B cell (primary cell): ENCODE measurements around the gene ADAM12. TPM values are rescaled to one million over a fixed set of nuclear protein-coding genes. Genes with fewer than 3 reads are reported as not detected.

Experiments used
- ATAC-seq: fragments of 200-7000 bp; cut with Tn5 transposase; one replicate; pipeline ENCODE4 v1.10.0; 2021; ENCODE audit warnings: low read depth, mild to moderate bottlenecking, moderate number of reproducible peaks, moderate library complexity
- CTCF ChIA-PET: fragments of 350-600 bp; sonication (Branson Sonifier 250); formaldehyde crosslinking; loops from one replicate; lab custom pipeline; 2021; ENCODE audit warnings: antibody characterized with exemption, inconsistent platforms; lab: Charles Lee
- POLR2A ChIA-PET: fragments of 350-600 bp; sonication (Branson Sonifier 250); formaldehyde crosslinking; loops from one replicate; lab custom pipeline; 2021; ENCODE audit warnings: antibody characterized with exemption; lab: Charles Lee
- DNase-seq: peaks from one replicate; pipeline ENCODE4 v3.0.0; 2013
- H2AFZ ChIP-seq: 2 replicates; pipeline ENCODE4 v1.6.1; 2012; ENCODE audit warnings: mild to moderate bottlenecking, low read depth, low read length; ENCODE audit not compliant: insufficient read depth, poor library complexity, severe bottlenecking
- H3K27ac ChIP-seq, 2 donors: 1 replicate in 1 of 2; 2 replicates in 1 of 2; pipeline ENCODE4 v1.5.1; 2012 to 2013; ENCODE audit warnings: low read length in 2 of 2, mild to moderate bottlenecking in 2 of 2, moderate library complexity in 1 of 2
- H3K27me3 ChIP-seq, 4 experiments: fragments of 200-600 bp in 1 of 4; sonication (generic) in 1 of 4; replicated peaks in 1 of 4; 1 replicate in 2 of 4; 2 replicates in 2 of 4; pipeline versions ENCODE4 v1.6.1 to v1.7.0; 2013 to 2016; ENCODE audit warnings: low read length in 3 of 4, mild to moderate bottlenecking in 2 of 4, mixed read lengths in 1 of 4, moderate library complexity in 1 of 4; ENCODE audit not compliant: insufficient read depth in 4 of 4, control insufficient read depth in 3 of 4; ENCODE audit errors: control extremely low read depth in 1 of 4
- H3K36me3 ChIP-seq, 2 experiments: replicated peaks in 1 of 2; 1 replicate in 1 of 2; 2 replicates in 1 of 2; pipeline versions ENCODE4 v1.6.1 to v1.7.1; 2013; ENCODE audit warnings: low read length in 1 of 2; ENCODE audit not compliant: insufficient read depth in 2 of 2, control insufficient read depth in 1 of 2; ENCODE audit errors: control extremely low read depth in 1 of 2, extremely low read depth in 1 of 2
- H3K4me1 ChIP-seq, 2 donors: fragments of 200-600 bp in 1 of 2; sonication (generic) in 1 of 2; 1 replicate in 1 of 2; 2 replicates in 1 of 2; pipeline versions ENCODE4 v1.5.1 to v1.6.1; 2013 to 2017; ENCODE audit warnings: low read length in 2 of 2; ENCODE audit not compliant: control insufficient read depth in 2 of 2, insufficient read depth in 2 of 2
- H3K4me2 ChIP-seq: replicated peaks from 2 replicates; pipeline ENCODE3; 2012; ENCODE audit warnings: mild to moderate bottlenecking, low read depth, low read length; ENCODE audit not compliant: poor library complexity, severe bottlenecking
- H3K4me3 ChIP-seq, 5 experiments: fragments of 200-600 bp in 1 of 5; sonication (generic) in 1 of 5; 1 replicate in 3 of 5; 2 replicates in 2 of 5; pipeline versions ENCODE4 v1.5.1 to v1.7.0; 2011 to 2016; ENCODE audit warnings: low read length in 4 of 5, mild to moderate bottlenecking in 4 of 5, low read depth in 2 of 5, control low read depth in 1 of 5, moderate library complexity in 1 of 5; ENCODE audit not compliant: insufficient read depth in 1 of 5; ENCODE audit errors: control extremely low read depth in 1 of 5, extremely low read depth in 1 of 5
- H3K79me2 ChIP-seq: fragments of 200-600 bp; sonication (generic); one replicate; pipeline ENCODE4 v1.6.0; 2016; ENCODE audit warnings: low read length; ENCODE audit not compliant: control insufficient read depth, insufficient read depth
- H3K9ac ChIP-seq: fragments of 200-600 bp; sonication (generic); 2 replicates; pipeline ENCODE4 v1.6.1; 2017; ENCODE audit warnings: mild to moderate bottlenecking, low read length, moderate library complexity
- H3K9me3 ChIP-seq, 3 donors: one replicate each; pipeline versions ENCODE4 v1.6.1 to v1.7.1; 2013; ENCODE audit warnings: low read length in 2 of 3; ENCODE audit not compliant: control insufficient read depth in 2 of 3, insufficient read depth in 1 of 3; ENCODE audit errors: control extremely low read depth in 1 of 3
- H4K20me1 ChIP-seq: 2 replicates; pipeline ENCODE4 v1.6.0; 2012; ENCODE audit warnings: mild to moderate bottlenecking, low read length; ENCODE audit not compliant: insufficient read depth, control insufficient read depth, poor library complexity, severe bottlenecking
- H3K27ac Mint-ChIP-seq: one replicate; pipeline ENCODE4 v1.8.0; 2021; ENCODE audit warnings: mixed read lengths
- H3K27me3 Mint-ChIP-seq: one replicate; pipeline ENCODE4 v1.8.0; 2021; ENCODE audit warnings: mixed read lengths
- H3K4me1 Mint-ChIP-seq: one replicate; pipeline ENCODE4 v1.8.0; 2021; ENCODE audit warnings: mixed read lengths
- H3K4me3 Mint-ChIP-seq: one replicate; pipeline ENCODE4 v1.8.0; 2021; ENCODE audit warnings: mixed read lengths
- H3K9me3 Mint-ChIP-seq: one replicate; pipeline ENCODE4 v1.8.0; 2022; ENCODE audit warnings: mixed read lengths; ENCODE audit not compliant: insufficient read depth
- EZH2 ChIP-seq: IDR thresholded peaks from 2 replicates; pipeline ENCODE4 v1.6.1; 2012; ENCODE audit warnings: borderline replicate concordance, low read depth, mild to moderate bottlenecking, moderate library complexity, low read length; ENCODE audit not compliant: insufficient read depth, poor library complexity, severe bottlenecking
- WGBS: methylation state at CpG from one replicate; pipeline ENCODE4 v1.1.5; 2013; ENCODE audit warnings: missing lambda C conversion rate; ENCODE audit not compliant: insufficient coverage; 5-methylcytosine and 5-hydroxymethylcytosine counted together
- intact Hi-C: fragments of 100-400 bp; cut with micrococcal nuclease; formaldehyde crosslinking; loops from one replicate; pipeline ENCODE4 v1.10.0; 2022
- polyA plus RNA-seq: library from polyadenylated mRNA; depleted of rRNA; stranded (reverse); fragments of >200 nt; gene quantifications from 2 replicates; pipeline ENCODE4 v1.2.3, GENCODE V29; 2012
- total RNA-seq, 2 donors: library from RNA; stranded (reverse); fragments of 120-200 nt in 1 of 2; gene quantifications; 1 replicate in 1 of 2; 2 replicates in 1 of 2; pipeline versions ENCODE4 v1.2.3 to v1.2.4, GENCODE V29; 2013 to 2022
- TF ChIP-seq, protein P1 (sequence below): fragments of 200-600 bp; IDR thresholded peaks from one replicate; pipeline ENCODE4 v1.8.0; 2022; ENCODE audit warnings: antibody characterized with exemption, mild to moderate bottlenecking

The ADAM12 gene
- total and polyA plus RNA-seq, 2 donors (not counting 1 experiment from before 2014, with no cell fraction given), result 0.01 to 0.22 TPM

DNA sequence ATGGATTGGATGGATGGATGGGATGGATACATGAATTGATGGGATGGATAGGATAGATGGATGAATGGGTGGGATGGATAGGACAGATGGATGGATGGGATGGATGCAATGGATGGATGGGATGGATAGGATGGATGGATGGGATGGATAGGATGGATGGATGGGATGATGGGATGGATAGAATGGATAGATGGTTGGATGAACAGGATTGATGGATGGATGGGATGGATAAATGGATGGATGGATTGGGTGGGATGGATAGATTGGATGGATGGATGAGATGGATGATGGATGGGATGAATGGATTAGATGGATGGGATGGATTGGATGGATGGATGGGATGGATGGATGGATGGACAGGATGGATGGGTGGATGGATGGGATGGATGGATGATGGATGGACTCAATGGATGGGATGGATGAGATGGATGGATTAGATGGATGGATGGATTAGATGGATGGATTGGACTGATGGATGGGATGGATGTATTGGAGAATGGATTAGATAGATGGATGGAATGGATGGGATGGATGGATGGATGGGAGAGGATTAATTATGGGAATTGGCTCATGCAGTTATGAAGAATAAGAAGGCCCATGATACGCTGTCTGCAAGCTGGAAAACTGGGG lies 136.4 kb downstream of the ADAM12 start:
- Mint-ChIP-seq H3K27me3 (peaks cover 8% of the 10 kb centered on the region), H3K9me3 (peaks cover 10% of the 10 kb centered on the region), H3K4me3 (no peak overlapping the region), H3K27ac (no peak overlapping the region), H3K4me1 (no peaks in the 10 kb centered on the region)
- H2AFZ ChIP-seq, result no peak overlapping the region
- WGBS, result 94% methylated on average over 1 of the region's 1 CpG
- ChIA-PET CTCF (no interaction called here), POLR2A (no interaction called here)
- no peaks in the 10 kb centered on the region for H3K4me1 ChIP-seq
- no peak for ATAC-seq
- no peaks in the 10 kb centered on the region for H3K79me2 ChIP-seq
- no peaks in the 10 kb centered on the region for H3K36me3 ChIP-seq
- peaks cover 0 to 5% (median 0%) of the 10 kb centered on the region in 4 experiments for H3K27me3 ChIP-seq
- H3K9me3 ChIP-seq, result peaks cover 0 to 10% (median 0%) of the 10 kb centered on the region in 3 donors
- H3K4me3 ChIP-seq, result no peak overlapping the region
- no peak overlapping the region for H3K4me2 ChIP-seq
- no peak for DNase-seq
- TF ChIP-seq, protein P1, sequence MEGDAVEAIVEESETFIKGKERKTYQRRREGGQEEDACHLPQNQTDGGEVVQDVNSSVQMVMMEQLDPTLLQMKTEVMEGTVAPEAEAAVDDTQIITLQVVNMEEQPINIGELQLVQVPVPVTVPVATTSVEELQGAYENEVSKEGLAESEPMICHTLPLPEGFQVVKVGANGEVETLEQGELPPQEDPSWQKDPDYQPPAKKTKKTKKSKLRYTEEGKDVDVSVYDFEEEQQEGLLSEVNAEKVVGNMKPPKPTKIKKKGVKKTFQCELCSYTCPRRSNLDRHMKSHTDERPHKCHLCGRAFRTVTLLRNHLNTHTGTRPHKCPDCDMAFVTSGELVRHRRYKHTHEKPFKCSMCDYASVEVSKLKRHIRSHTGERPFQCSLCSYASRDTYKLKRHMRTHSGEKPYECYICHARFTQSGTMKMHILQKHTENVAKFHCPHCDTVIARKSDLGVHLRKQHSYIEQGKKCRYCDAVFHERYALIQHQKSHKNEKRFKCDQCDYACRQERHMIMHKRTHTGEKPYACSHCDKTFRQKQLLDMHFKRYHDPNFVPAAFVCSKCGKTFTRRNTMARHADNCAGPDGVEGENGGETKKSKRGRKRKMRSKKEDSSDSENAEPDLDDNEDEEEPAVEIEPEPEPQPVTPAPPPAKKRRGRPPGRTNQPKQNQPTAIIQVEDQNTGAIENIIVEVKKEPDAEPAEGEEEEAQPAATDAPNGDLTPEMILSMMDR, result peak; percentile 11
- TF ChIP-seq EZH2, result no peak
- no peaks in the 10 kb centered on the region for H4K20me1 ChIP-seq
- intact Hi-C loops, result no loop called here
- no peak overlapping the region for H3K9ac ChIP-seq
- H3K27ac ChIP-seq, result no peak overlapping the region

DNA sequence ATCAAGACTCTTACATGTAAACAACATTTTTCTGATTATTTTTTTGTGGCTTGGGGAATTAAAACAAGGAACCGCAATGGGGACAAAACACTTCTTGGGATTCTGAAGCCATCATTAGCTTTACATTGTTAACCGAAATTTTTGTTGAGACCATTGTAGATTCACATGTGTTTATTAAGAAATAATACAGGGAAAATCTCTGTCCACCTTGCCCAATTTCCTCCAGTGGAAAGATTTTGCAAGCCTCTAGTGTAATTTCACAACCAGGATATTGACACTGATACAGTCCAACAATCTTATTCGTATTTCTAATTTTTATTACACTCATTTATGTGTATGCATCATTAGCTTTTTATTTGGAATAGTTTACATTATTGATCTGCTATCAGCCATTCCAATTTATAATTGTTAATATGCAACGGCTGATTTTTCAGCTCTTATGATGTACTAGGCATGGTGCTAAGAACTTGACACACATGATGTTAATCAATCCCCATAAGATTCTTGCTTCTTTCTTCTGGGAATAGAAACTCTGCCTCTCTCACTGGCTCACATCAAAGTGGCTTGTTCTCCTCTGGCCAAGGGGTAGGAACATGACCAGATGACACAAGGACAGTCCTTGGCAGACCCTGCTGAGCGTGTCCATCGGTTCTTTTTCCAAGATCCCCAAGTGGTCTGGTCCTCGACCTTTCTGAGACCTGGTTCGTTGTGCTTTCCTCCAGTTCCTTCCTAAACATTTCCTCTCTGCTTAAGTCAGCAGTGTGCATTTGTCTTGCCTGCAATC lies 137.6 kb downstream of the ADAM12 start:
- no peak overlapping the region for H3K4me3 ChIP-seq
- peaks cover 0 to 10% (median 0%) of the 10 kb centered on the region in 3 donors for H3K9me3 ChIP-seq
- peaks cover 0 to 3% (median 0%) of the 10 kb centered on the region in 4 experiments for H3K27me3 ChIP-seq
- no peak overlapping the region for H3K4me2 ChIP-seq
- no peak for TF ChIP-seq EZH2
- no peak for ATAC-seq
- no peak overlapping the region for H2AFZ ChIP-seq
- H3K4me1 Mint-ChIP-seq, result no peaks in the 10 kb centered on the region
- H3K9ac ChIP-seq, result no peak overlapping the region
- intact Hi-C loops, result no loop called here
- H3K79me2 ChIP-seq, result no peaks in the 10 kb centered on the region
- H3K4me3 Mint-ChIP-seq, result no peak overlapping the region
- H3K27ac Mint-ChIP-seq, result no peak overlapping the region
- 100% methylated on average over 2 of the region's 8 CpGs for WGBS
- no peaks in the 10 kb centered on the region for H4K20me1 ChIP-seq
- H3K36me3 ChIP-seq, result no peaks in the 10 kb centered on the region
- peaks cover 10% of the 10 kb centered on the region for H3K9me3 Mint-ChIP-seq
- CTCF ChIA-PET, result no interaction called here
- H3K27ac ChIP-seq, result no peak overlapping the region
- peaks cover 8% of the 10 kb centered on the region for H3K27me3 Mint-ChIP-seq
- DNase-seq, result no peak
- H3K4me1 ChIP-seq, result no peaks in the 10 kb centered on the region
- POLR2A ChIA-PET, result no interaction called here
